B cell (primary cell): ENCODE results near the gene LENEP. TPM values are rescaled to one million over a fixed set of nuclear protein-coding genes. Genes with fewer than 3 reads are reported as not detected.

ENCODE experiments used
- ATAC-seq: fragments of 200-7000 bp; cut with Tn5 transposase; one replicate; pipeline ENCODE4 v1.10.0; 2021; ENCODE audit warnings: low read depth, mild to moderate bottlenecking, moderate number of reproducible peaks, moderate library complexity
- CTCF ChIA-PET: fragments of 350-600 bp; sonication (Branson Sonifier 250); formaldehyde crosslinking; loops from one replicate; lab custom pipeline; 2021; ENCODE audit warnings: antibody characterized with exemption, inconsistent platforms; lab: Charles Lee
- POLR2A ChIA-PET: fragments of 350-600 bp; sonication (Branson Sonifier 250); formaldehyde crosslinking; loops from one replicate; lab custom pipeline; 2021; ENCODE audit warnings: antibody characterized with exemption; lab: Charles Lee
- DNase-seq: peaks from one replicate; pipeline ENCODE4 v3.0.0; 2013
- H2AFZ ChIP-seq: 2 replicates; pipeline ENCODE4 v1.6.1; 2012; ENCODE audit warnings: mild to moderate bottlenecking, low read depth, low read length; ENCODE audit not compliant: insufficient read depth, poor library complexity, severe bottlenecking
- H3K27ac ChIP-seq, 2 donors: 1 replicate in 1 of 2; 2 replicates in 1 of 2; pipeline ENCODE4 v1.5.1; 2012 to 2013; ENCODE audit warnings: low read length in 2 of 2, mild to moderate bottlenecking in 2 of 2, moderate library complexity in 1 of 2
- H3K27me3 ChIP-seq, 4 experiments: fragments of 200-600 bp in 1 of 4; sonication (generic) in 1 of 4; replicated peaks in 1 of 4; 1 replicate in 2 of 4; 2 replicates in 2 of 4; pipeline versions ENCODE4 v1.6.1 to v1.7.0; 2013 to 2016; ENCODE audit warnings: low read length in 3 of 4, mild to moderate bottlenecking in 2 of 4, mixed read lengths in 1 of 4, moderate library complexity in 1 of 4; ENCODE audit not compliant: insufficient read depth in 4 of 4, control insufficient read depth in 3 of 4; ENCODE audit errors: control extremely low read depth in 1 of 4
- H3K36me3 ChIP-seq, 2 experiments: replicated peaks in 1 of 2; 1 replicate in 1 of 2; 2 replicates in 1 of 2; pipeline versions ENCODE4 v1.6.1 to v1.7.1; 2013; ENCODE audit warnings: low read length in 1 of 2; ENCODE audit not compliant: insufficient read depth in 2 of 2, control insufficient read depth in 1 of 2; ENCODE audit errors: control extremely low read depth in 1 of 2, extremely low read depth in 1 of 2
- H3K4me1 ChIP-seq, 2 donors: fragments of 200-600 bp in 1 of 2; sonication (generic) in 1 of 2; 1 replicate in 1 of 2; 2 replicates in 1 of 2; pipeline versions ENCODE4 v1.5.1 to v1.6.1; 2013 to 2017; ENCODE audit warnings: low read length in 2 of 2; ENCODE audit not compliant: control insufficient read depth in 2 of 2, insufficient read depth in 2 of 2
- H3K4me2 ChIP-seq: replicated peaks from 2 replicates; pipeline ENCODE3; 2012; ENCODE audit warnings: mild to moderate bottlenecking, low read depth, low read length; ENCODE audit not compliant: poor library complexity, severe bottlenecking
- H3K4me3 ChIP-seq, 5 experiments: fragments of 200-600 bp in 1 of 5; sonication (generic) in 1 of 5; 1 replicate in 3 of 5; 2 replicates in 2 of 5; pipeline versions ENCODE4 v1.5.1 to v1.7.0; 2011 to 2016; ENCODE audit warnings: low read length in 4 of 5, mild to moderate bottlenecking in 4 of 5, low read depth in 2 of 5, control low read depth in 1 of 5, moderate library complexity in 1 of 5; ENCODE audit not compliant: insufficient read depth in 1 of 5; ENCODE audit errors: control extremely low read depth in 1 of 5, extremely low read depth in 1 of 5
- H3K79me2 ChIP-seq: fragments of 200-600 bp; sonication (generic); one replicate; pipeline ENCODE4 v1.6.0; 2016; ENCODE audit warnings: low read length; ENCODE audit not compliant: control insufficient read depth, insufficient read depth
- H3K9ac ChIP-seq: fragments of 200-600 bp; sonication (generic); 2 replicates; pipeline ENCODE4 v1.6.1; 2017; ENCODE audit warnings: mild to moderate bottlenecking, low read length, moderate library complexity
- H3K9me3 ChIP-seq, 3 donors: one replicate each; pipeline versions ENCODE4 v1.6.1 to v1.7.1; 2013; ENCODE audit warnings: low read length in 2 of 3; ENCODE audit not compliant: control insufficient read depth in 2 of 3, insufficient read depth in 1 of 3; ENCODE audit errors: control extremely low read depth in 1 of 3
- H4K20me1 ChIP-seq: 2 replicates; pipeline ENCODE4 v1.6.0; 2012; ENCODE audit warnings: mild to moderate bottlenecking, low read length; ENCODE audit not compliant: insufficient read depth, control insufficient read depth, poor library complexity, severe bottlenecking
- H3K27ac Mint-ChIP-seq: one replicate; pipeline ENCODE4 v1.8.0; 2021; ENCODE audit warnings: mixed read lengths
- H3K27me3 Mint-ChIP-seq: one replicate; pipeline ENCODE4 v1.8.0; 2021; ENCODE audit warnings: mixed read lengths
- H3K4me1 Mint-ChIP-seq: one replicate; pipeline ENCODE4 v1.8.0; 2021; ENCODE audit warnings: mixed read lengths
- H3K4me3 Mint-ChIP-seq: one replicate; pipeline ENCODE4 v1.8.0; 2021; ENCODE audit warnings: mixed read lengths
- H3K9me3 Mint-ChIP-seq: one replicate; pipeline ENCODE4 v1.8.0; 2022; ENCODE audit warnings: mixed read lengths; ENCODE audit not compliant: insufficient read depth
- EZH2 ChIP-seq: IDR thresholded peaks from 2 replicates; pipeline ENCODE4 v1.6.1; 2012; ENCODE audit warnings: borderline replicate concordance, low read depth, mild to moderate bottlenecking, moderate library complexity, low read length; ENCODE audit not compliant: insufficient read depth, poor library complexity, severe bottlenecking
- WGBS: methylation state at CpG from one replicate; pipeline ENCODE4 v1.1.5; 2013; ENCODE audit warnings: missing lambda C conversion rate; ENCODE audit not compliant: insufficient coverage; 5-methylcytosine and 5-hydroxymethylcytosine counted together
- intact Hi-C: fragments of 100-400 bp; cut with micrococcal nuclease; formaldehyde crosslinking; loops from one replicate; pipeline ENCODE4 v1.10.0; 2022
- polyA plus RNA-seq: library from polyadenylated mRNA; depleted of rRNA; stranded (reverse); fragments of >200 nt; gene quantifications from 2 replicates; pipeline ENCODE4 v1.2.3, GENCODE V29; 2012
- total RNA-seq, 2 donors: library from RNA; stranded (reverse); fragments of 120-200 nt in 1 of 2; gene quantifications; 1 replicate in 1 of 2; 2 replicates in 1 of 2; pipeline versions ENCODE4 v1.2.3 to v1.2.4, GENCODE V29; 2013 to 2022
- TF ChIP-seq, protein P1 (sequence below): fragments of 200-600 bp; IDR thresholded peaks from one replicate; pipeline ENCODE4 v1.8.0; 2022; ENCODE audit warnings: antibody characterized with exemption, mild to moderate bottlenecking

LENEP gene
- total and polyA plus RNA-seq, 2 donors (not counting 1 experiment from before 2014, with no cell fraction given), result 2.0 TPM; not detected in 1

DNA sequence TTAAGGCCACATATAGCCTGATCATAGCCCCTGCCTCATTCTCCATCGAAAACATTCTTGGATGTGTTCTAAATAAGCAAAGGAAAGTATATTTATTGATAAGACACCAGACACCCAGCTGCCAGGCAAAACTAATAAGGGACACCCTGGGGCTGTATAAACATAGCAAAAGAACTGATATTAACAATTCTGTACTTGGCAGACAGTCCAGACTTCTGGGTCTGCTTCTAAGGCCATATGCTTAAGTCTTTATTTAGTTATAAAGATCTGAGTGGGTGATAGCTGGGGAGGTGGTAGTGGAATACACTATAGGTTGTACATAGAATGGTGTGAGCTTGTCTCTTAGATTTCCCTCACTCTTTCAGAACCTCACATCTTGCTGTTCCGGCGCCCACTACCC, 15.0 kb upstream of the LENEP start:
- no peak overlapping the region for H3K27ac ChIP-seq
- H4K20me1 ChIP-seq, result peaks cover under 1% of the 10 kb centered on the region
- intact Hi-C loops, result no loop called here
- Mint-ChIP-seq H3K4me1 (peaks cover 5% of the 10 kb centered on the region), H3K4me3 (no peak overlapping the region), H3K27ac (no peak overlapping the region), H3K9me3 (no peaks in the 10 kb centered on the region), H3K27me3 (no peaks in the 10 kb centered on the region)
- no peaks in the 10 kb centered on the region for H3K27me3 ChIP-seq
- DNase-seq (no peak), ATAC-seq (no peak)
- peaks cover 14 to 23% of the 10 kb centered on the region in 2 donors for H3K4me1 ChIP-seq
- H3K4me2 ChIP-seq, result no peak overlapping the region
- ChIA-PET POLR2A (interaction anchor here (1.1 kb wide), 1 partner anchor 39 kb away, joined by 3 read pairs; no protein-coding TSS in a partner anchor), CTCF (interaction anchor here (1.0 to 2.5 kb wide), 4 partner anchors 16 to 107 kb away, joined by 4 to 12 read pairs (median 6); partner anchors contain the start of gene LENEP)
- TF ChIP-seq, protein P1, sequence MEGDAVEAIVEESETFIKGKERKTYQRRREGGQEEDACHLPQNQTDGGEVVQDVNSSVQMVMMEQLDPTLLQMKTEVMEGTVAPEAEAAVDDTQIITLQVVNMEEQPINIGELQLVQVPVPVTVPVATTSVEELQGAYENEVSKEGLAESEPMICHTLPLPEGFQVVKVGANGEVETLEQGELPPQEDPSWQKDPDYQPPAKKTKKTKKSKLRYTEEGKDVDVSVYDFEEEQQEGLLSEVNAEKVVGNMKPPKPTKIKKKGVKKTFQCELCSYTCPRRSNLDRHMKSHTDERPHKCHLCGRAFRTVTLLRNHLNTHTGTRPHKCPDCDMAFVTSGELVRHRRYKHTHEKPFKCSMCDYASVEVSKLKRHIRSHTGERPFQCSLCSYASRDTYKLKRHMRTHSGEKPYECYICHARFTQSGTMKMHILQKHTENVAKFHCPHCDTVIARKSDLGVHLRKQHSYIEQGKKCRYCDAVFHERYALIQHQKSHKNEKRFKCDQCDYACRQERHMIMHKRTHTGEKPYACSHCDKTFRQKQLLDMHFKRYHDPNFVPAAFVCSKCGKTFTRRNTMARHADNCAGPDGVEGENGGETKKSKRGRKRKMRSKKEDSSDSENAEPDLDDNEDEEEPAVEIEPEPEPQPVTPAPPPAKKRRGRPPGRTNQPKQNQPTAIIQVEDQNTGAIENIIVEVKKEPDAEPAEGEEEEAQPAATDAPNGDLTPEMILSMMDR, result no peak
- no peak for TF ChIP-seq EZH2
- H3K79me2 ChIP-seq, result peaks cover 49% of the 10 kb centered on the region
- H3K9ac ChIP-seq, result no peak overlapping the region
- no peak overlapping the region for H3K4me3 ChIP-seq
- no peak overlapping the region for H2AFZ ChIP-seq
- no peaks in the 10 kb centered on the region for H3K9me3 ChIP-seq
- WGBS, result no CpG with 5 or more reads among the region's 3 CpGs
- peaks cover 4 to 5% of the 10 kb centered on the region in 2 experiments for H3K36me3 ChIP-seq

DNA sequence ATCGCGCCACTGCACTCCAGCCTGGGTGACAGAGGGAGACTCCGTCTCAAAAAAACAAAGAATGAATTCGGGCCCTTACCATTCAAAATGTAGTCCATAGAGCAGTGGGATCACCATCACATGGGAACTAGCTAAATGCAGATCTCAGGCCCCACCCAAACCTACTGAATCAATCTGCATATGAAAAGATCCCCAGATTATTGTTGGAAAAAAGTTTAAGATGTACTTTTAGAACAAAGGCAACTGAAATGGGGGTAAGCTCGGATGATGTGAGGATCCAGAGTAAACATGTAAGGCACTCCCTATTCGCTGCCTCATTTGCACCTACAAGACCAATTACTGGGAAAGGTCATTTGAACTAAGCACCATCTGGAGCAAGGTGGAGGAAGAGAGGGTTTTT, 11.0 kb upstream of the LENEP start:
- no peak overlapping the region for H3K27ac Mint-ChIP-seq
- peak overlapping the region; percentile 87 for H3K9ac ChIP-seq

More for the DNA sequence above, 11.0 kb upstream of the LENEP start:
- no peak for ATAC-seq
- Mint-ChIP-seq H3K9me3 (no peaks in the 10 kb centered on the region), H3K27me3 (no peaks in the 10 kb centered on the region), H3K4me3 (no peak overlapping the region), H3K4me1 (peaks cover 12% of the 10 kb centered on the region)
- TF ChIP-seq EZH2, result no peak
- TF ChIP-seq, protein P1, result no peak
- Histone ChIP-seq H3K27me3 (no peaks in the 10 kb centered on the region), H3K4me3 (peak overlapping the region in 4 of 5 experiments; percentile 55 to 85 (median 74)), H3K79me2 (peaks cover 63% of the 10 kb centered on the region), H3K4me2 (peak overlapping the region; percentile 87), H4K20me1 (peaks cover 12% of the 10 kb centered on the region), H3K9me3 (no peaks in the 10 kb centered on the region), H2AFZ (peak overlapping the region; percentile 91), H3K36me3 (peaks cover 5 to 10% of the 10 kb centered on the region in 2 experiments), H3K27ac (peak overlapping the region; percentile 1 to 63), H3K4me1 (peaks cover 13 to 19% of the 10 kb centered on the region in 2 donors)
- intact Hi-C loops, result loop anchor here (2.0 kb wide), 2 partner anchors 34 to 68 kb away; partner anchors contain the start of gene ADAM15
- 100% methylated on average over 1 of the region's 6 CpGs for WGBS
- ChIA-PET CTCF (interaction anchor here (0.8 to 9.8 kb wide), 7 partner anchors 8 to 191 kb away, joined by 3 to 72 read pairs (median 16); partner anchors contain the start of genes CKS1B, KRTCAP2, PBXIP1 and PYGO2), POLR2A (interaction anchor here (1.7 kb wide), 1 partner anchor 16 kb away, joined by 9 read pairs; no protein-coding TSS in a partner anchor)
- DNase-seq, result no peak
